ENCODE data around the gene STK38. TPM values are rescaled to one million over a fixed set of nuclear protein-coding genes. Genes with fewer than 3 reads are reported as not detected.

Gene STK38
- total and polyA plus RNA-seq, 2 donors (not counting 1 experiment from before 2014, with no cell fraction given): 26.1 to 67.4 TPM

GRCh38 chr6:36493859-36494258 lies 53.4 kb downstream of the STK38 start:
- H3K79me2 ChIP-seq (ENCODE audit: control insufficient read depth, insufficient read depth, low read length): no peaks in the 10 kb centered on the region
- no peak overlapping the region for H3K4me2 ChIP-seq (replicated peaks; ENCODE audit: low read depth, low read length, poor library complexity, severe bottlenecking)
- ATAC-seq (ENCODE audit: low read depth) (no peak), DNase-seq (no peak)
- H3K4me1 ChIP-seq (ENCODE audit: control insufficient read depth in 2 of 2, insufficient read depth in 2 of 2, low read length in 2 of 2): no peaks in the 10 kb centered on the region
- Mint-ChIP-seq H3K27ac (no peak overlapping the region), H3K9me3 (ENCODE audit: insufficient read depth) (no peaks in the 10 kb centered on the region), H3K4me1 (no peaks in the 10 kb centered on the region), H3K4me3 (no peak overlapping the region), H3K27me3 (no peaks in the 10 kb centered on the region)
- ChIA-PET CTCF (no interaction called here), POLR2A (no interaction called here)
- no peak for TF ChIP-seq CTCF (IDR thresholded peaks at IDR 0.05)
- TF ChIP-seq EZH2 (IDR thresholded peaks at IDR 0.05; ENCODE audit: borderline replicate concordance, insufficient read depth, low read depth, low read length, poor library complexity, severe bottlenecking): no peak
- no peaks in the 10 kb centered on the region for H3K27me3 ChIP-seq (replicated peaks in 1 of 4; ENCODE audit: control extremely low read depth in 1 of 4, control insufficient read depth in 3 of 4, insufficient read depth in 4 of 4, low read length in 3 of 4)
- intact Hi-C loops (cut with micrococcal nuclease): no loop called here
- no peaks in the 10 kb centered on the region for H4K20me1 ChIP-seq (ENCODE audit: control insufficient read depth, insufficient read depth, low read length, poor library complexity, severe bottlenecking)
- H3K9ac ChIP-seq (ENCODE audit: low read length): no peak overlapping the region
- H3K27ac ChIP-seq (ENCODE audit: low read length in 2 of 2): peak overlapping the region in 1 of 2 donors; percentile 1
- H2AFZ ChIP-seq (ENCODE audit: insufficient read depth, low read depth, low read length, poor library complexity, severe bottlenecking): no peak overlapping the region
- H3K4me3 ChIP-seq (ENCODE audit: control extremely low read depth in 1 of 5, extremely low read depth in 1 of 5, insufficient read depth in 1 of 5, low read depth in 2 of 5, low read length in 4 of 5): no peak overlapping the region
- 80% methylated on average over 1 of the region's 2 CpGs for WGBS (ENCODE audit: insufficient coverage)
- peaks cover 0 to 67% of the 10 kb centered on the region in 2 experiments for H3K36me3 ChIP-seq (replicated peaks in 1 of 2; ENCODE audit: control extremely low read depth in 1 of 2, control insufficient read depth in 1 of 2, extremely low read depth in 1 of 2, insufficient read depth in 2 of 2, low read length in 1 of 2)
- H3K9me3 ChIP-seq (ENCODE audit: control extremely low read depth in 1 of 3, control insufficient read depth in 2 of 3, insufficient read depth in 1 of 3, low read length in 2 of 3): no peaks in the 10 kb centered on the region

DNA sequence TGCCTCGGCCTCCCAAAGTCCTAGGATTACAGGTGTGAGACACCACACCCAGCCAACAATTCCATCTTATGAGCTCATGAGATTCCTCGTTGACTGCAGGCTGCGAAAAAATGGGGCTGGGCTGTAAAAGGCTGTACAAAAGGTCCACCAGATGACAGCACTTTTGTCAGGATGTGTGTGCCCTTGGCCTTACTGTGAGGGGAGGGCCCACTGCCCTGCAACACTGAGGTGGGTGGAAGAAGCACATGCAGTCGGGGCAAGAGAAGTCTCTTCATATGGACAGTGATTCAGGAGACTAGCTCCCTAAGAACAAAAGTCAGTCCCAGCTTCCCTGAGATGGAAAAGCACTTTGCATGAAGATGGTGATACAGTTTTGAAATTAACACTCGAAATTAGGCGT lies 54.0 kb downstream of the STK38 start:
- no peak overlapping the region for H3K4me3 ChIP-seq (ENCODE audit: control extremely low read depth in 1 of 5, extremely low read depth in 1 of 5, insufficient read depth in 1 of 5, low read depth in 2 of 5, low read length in 4 of 5)
- Mint-ChIP-seq H3K4me1 (no peaks in the 10 kb centered on the region), H3K27ac (no peak overlapping the region), H3K4me3 (no peak overlapping the region), H3K9me3 (ENCODE audit: insufficient read depth) (no peaks in the 10 kb centered on the region), H3K27me3 (no peaks in the 10 kb centered on the region)
- intact Hi-C loops (cut with micrococcal nuclease): no loop called here
- no peak overlapping the region for H2AFZ ChIP-seq (ENCODE audit: insufficient read depth, low read depth, low read length, poor library complexity, severe bottlenecking)
- no peaks in the 10 kb centered on the region for H4K20me1 ChIP-seq (ENCODE audit: control insufficient read depth, insufficient read depth, low read length, poor library complexity, severe bottlenecking)
- H3K36me3 ChIP-seq (replicated peaks in 1 of 2; ENCODE audit: control extremely low read depth in 1 of 2, control insufficient read depth in 1 of 2, extremely low read depth in 1 of 2, insufficient read depth in 2 of 2, low read length in 1 of 2): peaks cover 0 to 68% of the 10 kb centered on the region in 2 experiments
- ATAC-seq (ENCODE audit: low read depth): no peak
- 100% methylated on average over 4 of the region's 6 CpGs for WGBS (ENCODE audit: insufficient coverage)
- H3K9me3 ChIP-seq (ENCODE audit: control extremely low read depth in 1 of 3, control insufficient read depth in 2 of 3, insufficient read depth in 1 of 3, low read length in 2 of 3): no peaks in the 10 kb centered on the region
- DNase-seq: no peak
- ChIA-PET POLR2A (no interaction called here), CTCF (interaction anchor here (1.3 kb wide), 1 partner anchor 10 kb away, joined by 3 read pairs; no protein-coding TSS in a partner anchor)
- H3K27ac ChIP-seq (ENCODE audit: low read length in 2 of 2): no peak overlapping the region
- no peak overlapping the region for H3K9ac ChIP-seq (ENCODE audit: low read length)
- no peaks in the 10 kb centered on the region for H3K27me3 ChIP-seq (replicated peaks in 1 of 4; ENCODE audit: control extremely low read depth in 1 of 4, control insufficient read depth in 3 of 4, insufficient read depth in 4 of 4, low read length in 3 of 4)
- H3K4me2 ChIP-seq (replicated peaks; ENCODE audit: low read depth, low read length, poor library complexity, severe bottlenecking): no peak overlapping the region
- H3K79me2 ChIP-seq (ENCODE audit: control insufficient read depth, insufficient read depth, low read length): no peaks in the 10 kb centered on the region
- H3K4me1 ChIP-seq (ENCODE audit: control insufficient read depth in 2 of 2, insufficient read depth in 2 of 2, low read length in 2 of 2): no peaks in the 10 kb centered on the region
- TF ChIP-seq CTCF (IDR thresholded peaks at IDR 0.05) (no peak), EZH2 (IDR thresholded peaks at IDR 0.05; ENCODE audit: borderline replicate concordance, insufficient read depth, low read depth, low read length, poor library complexity, severe bottlenecking) (no peak)

Data from B cell (primary cell).